Effector memory CD4-positive, alpha-beta T cell (primary cell): ENCODE measurements around the gene PFN1.

Experiments used
- DNase-seq, 3 donors: peaks; one replicate each; pipeline ENCODE4 v3.0.0-alpha.2; 2020
- H3K27ac ChIP-seq: 2 replicates; pipeline ENCODE4 v1.7.0; 2013; ENCODE audit warnings: mild to moderate bottlenecking, low read length, moderate library complexity; ENCODE audit not compliant: insufficient read depth, poor library complexity, severe bottlenecking
- H3K27me3 ChIP-seq: replicated peaks from 2 replicates; pipeline ENCODE4 v1.7.0; 2013; ENCODE audit warnings: mild to moderate bottlenecking, low read length; ENCODE audit not compliant: insufficient read depth, control insufficient read depth, poor library complexity, severe bottlenecking
- H3K36me3 ChIP-seq: 2 replicates; pipeline ENCODE4 v1.7.0; 2013; ENCODE audit warnings: mild to moderate bottlenecking, low read length, moderate library complexity; ENCODE audit not compliant: control insufficient read depth, insufficient read depth
- H3K4me1 ChIP-seq: 2 replicates; pipeline ENCODE4 v1.7.0; 2013; ENCODE audit warnings: low read length, mild to moderate bottlenecking; ENCODE audit not compliant: control insufficient read depth, insufficient read depth, poor library complexity, severe bottlenecking
- H3K4me3 ChIP-seq: 2 replicates; pipeline ENCODE4 v1.7.0; 2013; ENCODE audit warnings: low read length, low read depth, mild to moderate bottlenecking; ENCODE audit not compliant: insufficient read depth, poor library complexity, severe bottlenecking
- H3K9me3 ChIP-seq: 2 replicates; pipeline ENCODE4 v1.7.0; 2013; ENCODE audit warnings: mild to moderate bottlenecking, low read length, moderate library complexity; ENCODE audit not compliant: control insufficient read depth

The PFN1 gene

GRCh38 chr17:4968486-4969046, 20.2 kb upstream of the PFN1 start:
- H3K4me1 ChIP-seq, result peaks cover 28% of the 10 kb centered on the region
- H3K27ac ChIP-seq, result peak overlapping the region; percentile 89
- no peaks in the 10 kb centered on the region for H3K27me3 ChIP-seq
- DNase-seq, result no peak
- H3K9me3 ChIP-seq, result no peaks in the 10 kb centered on the region
- peaks cover 20% of the 10 kb centered on the region for H3K36me3 ChIP-seq
- peak overlapping the region; percentile 92 for H3K4me3 ChIP-seq

- peaks cover 28% of the 10 kb centered on the region for H3K4me1 ChIP-seq
- H3K36me3 ChIP-seq, result peaks cover 12% of the 10 kb centered on the region
- H3K27me3 ChIP-seq, result no peaks in the 10 kb centered on the region
- peak within 1 kb of the TSS; percentile 92 for H3K4me3 ChIP-seq
- DNase-seq, result peak; percentile 87 to 90 (median 90)
- no peaks in the 10 kb centered on the region for H3K9me3 ChIP-seq
- peak within 1 kb of the TSS; percentile 89 for H3K27ac ChIP-seq
These were observed 19.5 kb upstream of the PFN1 start, which contains the start of gene SPAG7 for GRCh38 chr17:4967539-4968485. SPAG7 (minus strand) TSS chr17:4967817; CDS start chr17:4967804, 13 bp downstream.

- Histone ChIP-seq H3K9me3 (no peaks in the 10 kb centered on the region), H3K27ac (peak overlapping the region; percentile 89), H3K27me3 (no peaks in the 10 kb centered on the region), H3K4me3 (peak overlapping the region; percentile 92), H3K4me1 (peaks cover 28% of the 10 kb centered on the region), H3K36me3 (peaks cover 9% of the 10 kb centered on the region)
- DNase-seq, result peak; percentile 89 to 93 (median 93)
These were observed 18.7 kb upstream of the PFN1 start for GRCh38 chr17:4966844-4967538.

GRCh38 chr17:4965311-4965986, 17.1 kb upstream of the PFN1 start:
- DNase-seq, result no peak
- no peak overlapping the region for H3K4me3 ChIP-seq
- no peaks in the 10 kb centered on the region for H3K9me3 ChIP-seq
- H3K4me1 ChIP-seq, result peaks cover 28% of the 10 kb centered on the region
- no peak overlapping the region for H3K27ac ChIP-seq
- no peaks in the 10 kb centered on the region for H3K27me3 ChIP-seq
- H3K36me3 ChIP-seq, result peaks cover 13% of the 10 kb centered on the region

GRCh38 chr17:4960279-4960922, 12.1 kb upstream of the PFN1 start:
- DNase-seq, result no peak
- Histone ChIP-seq H3K4me1 (no peaks in the 10 kb centered on the region), H3K36me3 (peaks cover 18% of the 10 kb centered on the region), H3K4me3 (no peak overlapping the region), H3K27me3 (no peaks in the 10 kb centered on the region), H3K27ac (no peak overlapping the region), H3K9me3 (no peaks in the 10 kb centered on the region)

GRCh38 chr17:4959261-4959965, 11.1 kb upstream of the PFN1 start:
- no peaks in the 10 kb centered on the region for H3K9me3 ChIP-seq
- no peaks in the 10 kb centered on the region for H3K27me3 ChIP-seq
- H3K36me3 ChIP-seq, result peaks cover 18% of the 10 kb centered on the region
- DNase-seq, result no peak
- no peak overlapping the region for H3K4me3 ChIP-seq
- no peak overlapping the region for H3K27ac ChIP-seq
- no peaks in the 10 kb centered on the region for H3K4me1 ChIP-seq

- Histone ChIP-seq H3K36me3 (peaks cover 18% of the 10 kb centered on the region), H3K27ac (no peak overlapping the region), H3K4me1 (no peaks in the 10 kb centered on the region), H3K9me3 (no peaks in the 10 kb centered on the region), H3K27me3 (no peaks in the 10 kb centered on the region), H3K4me3 (no peak overlapping the region)
- no peak for DNase-seq
These were observed 9.8 kb upstream of the PFN1 start for GRCh38 chr17:4958102-4958501.

- DNase-seq, result no peak
These were observed 8.2 kb upstream of the PFN1 start for GRCh38 chr17:4956493-4957061.

More at GRCh38 chr17:4956493-4957061, 8.2 kb upstream of the PFN1 start:
- peaks cover 18% of the 10 kb centered on the region for H3K36me3 ChIP-seq
- H3K9me3 ChIP-seq, result no peaks in the 10 kb centered on the region
- no peak overlapping the region for H3K27ac ChIP-seq
- H3K4me3 ChIP-seq, result no peak overlapping the region
- H3K4me1 ChIP-seq, result no peaks in the 10 kb centered on the region
- H3K27me3 ChIP-seq, result no peaks in the 10 kb centered on the region
